SK-N-SH (cell line): ENCODE measurements around the gene PDGFC. TPM values are rescaled to one million over a fixed set of nuclear protein-coding genes. Genes with fewer than 3 reads are reported as not detected.

Experiments used
- CTCF ChIA-PET: fragments of 300-600, 350-600 bp; formaldehyde crosslinking; extraction: SDS; loops from one replicate; lab custom pipeline; 2021; lab: Yijun Ruan, JAX
- POLR2A ChIA-PET: fragments of 350-600 bp; sonication (Branson Sonifier 250); formaldehyde crosslinking; extraction: SDS; loops from one replicate; lab custom pipeline; 2020; ENCODE audit warnings: antibody characterized with exemption, inconsistent platforms; lab: Yijun Ruan, JAX
- DNase-seq: peaks from one replicate; pipeline ENCODE4 v3.0.0; 2012
- H2AFZ ChIP-seq: fragments of 200-600 bp; sonication (generic); 2 replicates; pipeline ENCODE4 v1.8.1; 2016; ENCODE audit warnings: antibody characterized with exemption, mild to moderate bottlenecking, low read depth
- H3F3A ChIP-seq: fragments of 200-600 bp; sonication (generic); replicated peaks from 2 replicates; pipeline ENCODE3; 2016; ENCODE audit warnings: antibody characterized with exemption, mild to moderate bottlenecking; ENCODE audit not compliant: insufficient read depth
- H3K27ac ChIP-seq, 2 experiments: fragments of 200-500 bp in 1 of 2; fragments of 200-600 bp in 1 of 2; sonication (Bioruptor generic) in 1 of 2; sonication (generic), shearing (Covaris generic) in 1 of 2; 2 replicates each; pipeline versions ENCODE4 v1.5.1 to v1.6.1; 2014 to 2016; ENCODE audit warnings: low read depth in 2 of 2, inconsistent platforms in 1 of 2, low read length in 1 of 2, mild to moderate bottlenecking in 1 of 2, mixed read lengths in 1 of 2
- H3K27me3 ChIP-seq: fragments of 200-600 bp; sonication (generic), shearing (Covaris generic); 2 replicates; pipeline ENCODE4 v1.6.1; 2016; ENCODE audit warnings: mixed run types; ENCODE audit not compliant: insufficient read depth
- H3K36me3 ChIP-seq, 2 experiments: fragments of 200-500 bp in 1 of 2; fragments of 200-600 bp in 1 of 2; sonication (Bioruptor generic) in 1 of 2; sonication (generic) in 1 of 2; replicated peaks in 1 of 2; 2 replicates each; pipeline versions ENCODE3 to v1.5.1; 2014 to 2016; ENCODE audit warnings: low read length in 1 of 2, mild to moderate bottlenecking in 1 of 2; ENCODE audit not compliant: insufficient read depth in 2 of 2, control insufficient read depth in 1 of 2
- H3K4me1 ChIP-seq, 2 experiments: fragments of 200-500 bp in 1 of 2; fragments of 200-600 bp in 1 of 2; sonication (Bioruptor generic) in 1 of 2; sonication (generic), shearing (Covaris generic) in 1 of 2; 2 replicates each; pipeline versions ENCODE4 v1.5.1 to v1.6.1; 2014 to 2016; ENCODE audit warnings: low read depth in 1 of 2, low read length in 1 of 2, mixed run types in 1 of 2; ENCODE audit not compliant: insufficient read depth in 2 of 2, control insufficient read depth in 1 of 2
- H3K4me2 ChIP-seq: fragments of 200-600 bp; sonication (generic), shearing (Covaris generic); 2 replicates; pipeline ENCODE4 v1.6.1; 2017; ENCODE audit warnings: mixed run types
- H3K4me3 ChIP-seq, 2 experiments: fragments of 200-500 bp in 1 of 2; fragments of 200-600 bp in 1 of 2; sonication (Bioruptor generic) in 1 of 2; sonication (generic), shearing (Covaris generic) in 1 of 2; 2 replicates each; pipeline versions ENCODE4 v1.5.1 to v1.8.1; 2014 to 2016; ENCODE audit warnings: low read depth in 2 of 2, inconsistent platforms in 1 of 2, low read length in 1 of 2, mild to moderate bottlenecking in 1 of 2, mixed read lengths in 1 of 2, moderate library complexity in 1 of 2
- H3K79me2 ChIP-seq: fragments of 200-600 bp; sonication (generic); 2 replicates; pipeline ENCODE4 v1.8.1; 2017; ENCODE audit warnings: mild to moderate bottlenecking; ENCODE audit not compliant: insufficient read depth
- H3K9ac ChIP-seq: fragments of 200-600 bp; sonication (generic); 2 replicates; pipeline ENCODE4 v1.6.1; 2017; ENCODE audit warnings: mixed run types
- H3K9me2 ChIP-seq: fragments of 200-600 bp; sonication (generic); 2 replicates; pipeline ENCODE4 v1.6.1; 2017; ENCODE audit warnings: mixed run types
- H3K9me3 ChIP-seq: fragments of 200-600 bp; sonication (generic); 2 replicates; pipeline ENCODE4 v1.6.1; 2017; ENCODE audit warnings: mixed run types, mild to moderate bottlenecking, moderate library complexity
- H4K20me1 ChIP-seq: fragments of 200-600 bp; sonication (generic); 2 replicates; pipeline ENCODE4 v1.6.1; 2017; ENCODE audit warnings: mild to moderate bottlenecking, mixed run types; ENCODE audit not compliant: insufficient read depth
- CHD2 ChIP-seq: fragments of 150-350 bp; IDR thresholded peaks from 2 replicates; pipeline ENCODE4 v1.6.1; 2018; ENCODE audit warnings: low read length; ENCODE audit not compliant: partially characterized antibody
- ELF1 ChIP-seq: IDR thresholded peaks from 2 replicates; pipeline ENCODE4 v1.4.0; 2012
- FOSL2 ChIP-seq: IDR thresholded peaks from 2 replicates; pipeline ENCODE4 v1.4.0; 2012; ENCODE audit warnings: low read depth, mild to moderate bottlenecking, moderate library complexity, borderline replicate concordance
- FOXM1 ChIP-seq: IDR thresholded peaks from 2 replicates; pipeline ENCODE4 v1.4.0; 2012; ENCODE audit warnings: low read depth, mild to moderate bottlenecking
- GABPA ChIP-seq: IDR thresholded peaks from 2 replicates; pipeline ENCODE4 v1.4.0; 2012; ENCODE audit warnings: low read depth, mild to moderate bottlenecking
- MXI1 ChIP-seq: IDR thresholded peaks from 2 replicates; pipeline ENCODE4 v1.6.1; 2012; ENCODE audit warnings: mild to moderate bottlenecking, low read depth, low read length, improper control_type of control experiment
- NRF1 ChIP-seq: IDR thresholded peaks from 2 replicates; pipeline ENCODE4 v1.6.1; 2012; ENCODE audit warnings: low read depth, mild to moderate bottlenecking, low read length
- POLR2AphosphoS5 ChIP-seq: IDR thresholded peaks from 2 replicates; pipeline ENCODE4 v1.6.1; 2012; ENCODE audit warnings: low read depth, low read length
- RAD21 ChIP-seq: IDR thresholded peaks from 2 replicates; pipeline ENCODE4 v1.6.1; 2012; ENCODE audit warnings: mild to moderate bottlenecking, low read length
- RCOR1 ChIP-seq: fragments of 150-350 bp; IDR thresholded peaks from 2 replicates; pipeline ENCODE4 v1.6.1; 2017; ENCODE audit warnings: antibody characterized with exemption, low read length
- RFX5 ChIP-seq: IDR thresholded peaks from 2 replicates; pipeline ENCODE4 v1.6.1; 2012; ENCODE audit warnings: mild to moderate bottlenecking, improper control_type of control experiment, low read length
- SIN3A ChIP-seq: IDR thresholded peaks from 2 replicates; pipeline ENCODE4 v1.6.1; 2012; ENCODE audit warnings: low read depth, mild to moderate bottlenecking, low read length, moderate library complexity, borderline replicate concordance
- TAF1 ChIP-seq: IDR thresholded peaks from 2 replicates; pipeline ENCODE4 v1.6.1; 2012; ENCODE audit warnings: low read depth, mild to moderate bottlenecking, low read length, moderate library complexity, borderline replicate concordance
- TCF12 ChIP-seq: IDR thresholded peaks from 2 replicates; pipeline ENCODE4 v1.4.0; 2012
- TEAD4 ChIP-seq: IDR thresholded peaks from 2 replicates; pipeline ENCODE4 v1.4.0; 2012; ENCODE audit warnings: mild to moderate bottlenecking, borderline replicate concordance; ENCODE audit not compliant: insufficient read depth
- YY1 ChIP-seq: IDR thresholded peaks from 2 replicates; pipeline ENCODE4 v1.4.0; 2012; ENCODE audit warnings: low read depth, mild to moderate bottlenecking
- WGBS: methylation state at CpG from one replicate; pipeline ENCODE4 v1.1.6; 2017; ENCODE audit warnings: low lambda C conversion rate; 5-methylcytosine and 5-hydroxymethylcytosine counted together
- polyA plus RNA-seq, 3 experiments: library from polyadenylated mRNA; depleted of rRNA; stranded (reverse); fragments of >200 nt; gene quantifications; 2 replicates each; pipeline ENCODE4 v1.2.3, GENCODE V29; 2012
- TF ChIP-seq, protein P1 (sequence below): IDR thresholded peaks from 2 replicates; pipeline ENCODE4; 2012
- TF ChIP-seq, protein P2 (sequence below): fragments of 150-350 bp; IDR thresholded peaks from 2 replicates; pipeline ENCODE4 v1.6.1; 2017; ENCODE audit warnings: antibody characterized with exemption, low read length, low read depth, borderline replicate concordance
- TF ChIP-seq, protein P3 (sequence below): IDR thresholded peaks from 2 replicates; pipeline ENCODE4 v1.4.0; 2012; ENCODE audit warnings: low read depth, borderline replicate concordance
- TF ChIP-seq, protein P4 (sequence below): fragments of 200-600 bp; sonication (generic); IDR thresholded peaks from 2 replicates; pipeline ENCODE4 v1.6.1; 2017; ENCODE audit warnings: antibody characterized with exemption, mild to moderate bottlenecking, moderate library complexity

Gene PDGFC
- polyA plus RNA-seq, 1 of the 3 experiments (the other 2 are of a cell fraction) = 29.8 TPM

DNA sequence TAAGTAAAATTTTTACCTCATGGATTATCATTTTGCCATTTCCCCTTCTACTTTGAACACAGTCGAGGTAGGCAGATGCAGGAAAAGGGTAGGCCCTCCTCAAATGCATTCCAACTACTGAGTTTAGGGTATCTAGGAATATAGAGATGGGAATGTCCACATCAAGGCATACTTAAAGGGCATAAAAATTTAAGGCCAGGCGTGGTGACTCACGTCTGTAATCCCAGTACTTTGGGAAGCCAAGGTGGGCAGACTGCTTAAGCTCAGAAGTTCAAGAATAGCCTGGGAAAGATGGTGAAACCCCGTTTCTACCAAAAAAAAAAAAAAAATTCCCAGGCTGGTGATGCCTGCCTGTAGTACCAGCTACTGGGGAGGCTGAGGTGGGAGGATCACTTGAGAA, 146.5 kb downstream of the PDGFC start (continued):
- TF ChIP-seq, protein P1, sequence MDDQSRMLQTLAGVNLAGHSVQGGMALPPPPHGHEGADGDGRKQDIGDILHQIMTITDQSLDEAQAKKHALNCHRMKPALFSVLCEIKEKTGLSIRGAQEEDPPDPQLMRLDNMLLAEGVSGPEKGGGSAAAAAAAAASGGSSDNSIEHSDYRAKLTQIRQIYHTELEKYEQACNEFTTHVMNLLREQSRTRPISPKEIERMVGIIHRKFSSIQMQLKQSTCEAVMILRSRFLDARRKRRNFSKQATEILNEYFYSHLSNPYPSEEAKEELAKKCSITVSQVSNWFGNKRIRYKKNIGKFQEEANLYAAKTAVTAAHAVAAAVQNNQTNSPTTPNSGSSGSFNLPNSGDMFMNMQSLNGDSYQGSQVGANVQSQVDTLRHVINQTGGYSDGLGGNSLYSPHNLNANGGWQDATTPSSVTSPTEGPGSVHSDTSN = no peak
- no peak for TF ChIP-seq TCF12

DNA sequence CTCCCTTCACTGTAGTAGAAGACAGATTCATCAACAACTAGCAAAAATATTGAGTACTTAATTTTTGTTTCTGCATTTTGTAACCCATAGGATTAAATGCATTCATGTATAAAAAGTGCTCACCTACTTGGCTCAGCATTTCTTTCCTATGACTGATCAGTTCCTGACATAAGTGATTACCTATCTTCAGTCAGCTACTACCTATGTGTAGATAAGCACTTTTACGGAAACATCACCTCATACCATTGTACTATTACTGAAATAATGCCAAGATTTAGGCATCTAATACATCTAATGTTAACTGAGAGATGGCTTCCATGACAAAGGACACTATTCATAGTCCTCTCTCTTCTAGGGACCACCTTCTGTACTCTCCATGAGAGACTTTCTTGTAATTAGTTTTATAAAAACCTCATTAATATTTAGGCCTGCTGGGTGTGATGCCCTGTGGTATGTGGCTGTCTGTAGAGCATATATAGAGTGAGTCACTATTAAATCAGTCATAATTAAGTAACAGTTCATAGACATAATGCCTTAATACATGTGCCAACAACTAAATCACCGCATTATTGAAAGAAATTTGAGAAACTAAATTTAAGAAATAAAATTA, 147.0 kb downstream of the PDGFC start:
- ChIA-PET CTCF (no interaction called here), POLR2A (no interaction called here)
- Histone ChIP-seq H3K79me2 (peaks cover 74% of the 10 kb centered on the region), H3F3A (peaks cover 24% of the 10 kb centered on the region), H3K4me1 (peaks cover 0 to 6% of the 10 kb centered on the region in 2 experiments; a peak in 2 of 4 replicates), H2AFZ (no peak overlapping the region), H3K9ac (no peak overlapping the region), H3K9me2 (no peaks in the 10 kb centered on the region), H3K27me3 (no peaks in the 10 kb centered on the region), H3K4me3 (no peak overlapping the region), H4K20me1 (no peaks in the 10 kb centered on the region), H3K4me2 (no peak overlapping the region), H3K9me3 (no peaks in the 10 kb centered on the region), H3K27ac (no peak overlapping the region), H3K36me3 (peaks cover 0 to 15% of the 10 kb centered on the region in 2 experiments)
- 87% methylated on average over 2 of the region's 2 CpGs for WGBS
- no peak for DNase-seq
- TF ChIP-seq RCOR1 = no peak
- TF ChIP-seq CHD2 = no peak
- TF ChIP-seq GABPA = no peak
- TF ChIP-seq, protein P2, sequence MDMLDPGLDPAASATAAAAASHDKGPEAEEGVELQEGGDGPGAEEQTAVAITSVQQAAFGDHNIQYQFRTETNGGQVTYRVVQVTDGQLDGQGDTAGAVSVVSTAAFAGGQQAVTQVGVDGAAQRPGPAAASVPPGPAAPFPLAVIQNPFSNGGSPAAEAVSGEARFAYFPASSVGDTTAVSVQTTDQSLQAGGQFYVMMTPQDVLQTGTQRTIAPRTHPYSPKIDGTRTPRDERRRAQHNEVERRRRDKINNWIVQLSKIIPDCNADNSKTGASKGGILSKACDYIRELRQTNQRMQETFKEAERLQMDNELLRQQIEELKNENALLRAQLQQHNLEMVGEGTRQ = no peak
- TF ChIP-seq RAD21 = no peak
- TF ChIP-seq ELF1 = no peak
- TF ChIP-seq FOXM1 = no peak
- no peak for TF ChIP-seq MXI1
- no peak for TF ChIP-seq RFX5
- TF ChIP-seq POLR2AphosphoS5 = no peak
- TF ChIP-seq YY1 = no peak

DNA sequence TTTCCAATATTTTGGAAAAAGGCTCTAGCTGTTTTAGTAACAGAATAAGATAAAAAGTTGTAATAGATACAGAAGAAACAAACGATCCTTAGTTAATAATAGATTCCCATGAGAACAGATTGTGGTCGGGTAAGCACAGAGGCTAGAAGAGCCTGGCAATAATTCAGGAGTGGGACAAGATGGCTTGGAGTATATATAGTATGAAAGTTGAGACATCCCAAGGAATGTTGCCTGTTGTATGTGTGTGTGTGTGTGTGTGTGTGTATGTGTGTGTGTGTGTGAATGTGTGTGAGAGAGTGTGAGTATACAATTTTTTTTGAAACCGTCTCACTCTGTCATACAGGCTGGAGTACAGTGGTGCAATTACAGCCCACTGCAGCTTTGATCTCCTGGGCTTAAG, 150.7 kb downstream of the PDGFC start:
- DNase-seq = no peak
- H3K9ac ChIP-seq = no peak overlapping the region
- H2AFZ ChIP-seq = no peak overlapping the region
- no peak overlapping the region for H3K4me3 ChIP-seq
- no peak overlapping the region for H3K4me2 ChIP-seq
- CTCF ChIA-PET = no interaction called here
- no peaks in the 10 kb centered on the region for H3K27me3 ChIP-seq
- no peaks in the 10 kb centered on the region for H4K20me1 ChIP-seq
- H3K36me3 ChIP-seq = peaks cover 0 to 24% of the 10 kb centered on the region in 2 experiments
- peaks cover 0 to 2% of the 10 kb centered on the region in 2 experiments; a peak in 1 of 4 replicates for H3K4me1 ChIP-seq
- peaks cover 22% of the 10 kb centered on the region for H3F3A ChIP-seq
- no peaks in the 10 kb centered on the region for H3K9me3 ChIP-seq
- POLR2A ChIA-PET = no interaction called here
- WGBS = 61% methylated on average over 3 of the region's 3 CpGs
- H3K79me2 ChIP-seq = peaks cover 81% of the 10 kb centered on the region
- no peak overlapping the region; a peak in 1 of 4 replicates for H3K27ac ChIP-seq
- no peaks in the 10 kb centered on the region for H3K9me2 ChIP-seq
- TF ChIP-seq FOSL2 (no peak), SIN3A (no peak), NRF1 (no peak), TAF1 (no peak), CHD2 (no peak), ELF1 (no peak), YY1 (no peak), TEAD4 (no peak)
- TF ChIP-seq, protein P2 = no peak
- TF ChIP-seq, protein P3, sequence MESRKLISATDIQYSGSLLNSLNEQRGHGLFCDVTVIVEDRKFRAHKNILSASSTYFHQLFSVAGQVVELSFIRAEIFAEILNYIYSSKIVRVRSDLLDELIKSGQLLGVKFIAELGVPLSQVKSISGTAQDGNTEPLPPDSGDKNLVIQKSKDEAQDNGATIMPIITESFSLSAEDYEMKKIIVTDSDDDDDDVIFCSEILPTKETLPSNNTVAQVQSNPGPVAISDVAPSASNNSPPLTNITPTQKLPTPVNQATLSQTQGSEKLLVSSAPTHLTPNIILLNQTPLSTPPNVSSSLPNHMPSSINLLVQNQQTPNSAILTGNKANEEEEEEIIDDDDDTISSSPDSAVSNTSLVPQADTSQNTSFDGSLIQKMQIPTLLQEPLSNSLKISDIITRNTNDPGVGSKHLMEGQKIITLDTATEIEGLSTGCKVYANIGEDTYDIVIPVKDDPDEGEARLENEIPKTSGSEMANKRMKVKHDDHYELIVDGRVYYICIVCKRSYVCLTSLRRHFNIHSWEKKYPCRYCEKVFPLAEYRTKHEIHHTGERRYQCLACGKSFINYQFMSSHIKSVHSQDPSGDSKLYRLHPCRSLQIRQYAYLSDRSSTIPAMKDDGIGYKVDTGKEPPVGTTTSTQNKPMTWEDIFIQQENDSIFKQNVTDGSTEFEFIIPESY = no peak
- TF ChIP-seq, protein P4, sequence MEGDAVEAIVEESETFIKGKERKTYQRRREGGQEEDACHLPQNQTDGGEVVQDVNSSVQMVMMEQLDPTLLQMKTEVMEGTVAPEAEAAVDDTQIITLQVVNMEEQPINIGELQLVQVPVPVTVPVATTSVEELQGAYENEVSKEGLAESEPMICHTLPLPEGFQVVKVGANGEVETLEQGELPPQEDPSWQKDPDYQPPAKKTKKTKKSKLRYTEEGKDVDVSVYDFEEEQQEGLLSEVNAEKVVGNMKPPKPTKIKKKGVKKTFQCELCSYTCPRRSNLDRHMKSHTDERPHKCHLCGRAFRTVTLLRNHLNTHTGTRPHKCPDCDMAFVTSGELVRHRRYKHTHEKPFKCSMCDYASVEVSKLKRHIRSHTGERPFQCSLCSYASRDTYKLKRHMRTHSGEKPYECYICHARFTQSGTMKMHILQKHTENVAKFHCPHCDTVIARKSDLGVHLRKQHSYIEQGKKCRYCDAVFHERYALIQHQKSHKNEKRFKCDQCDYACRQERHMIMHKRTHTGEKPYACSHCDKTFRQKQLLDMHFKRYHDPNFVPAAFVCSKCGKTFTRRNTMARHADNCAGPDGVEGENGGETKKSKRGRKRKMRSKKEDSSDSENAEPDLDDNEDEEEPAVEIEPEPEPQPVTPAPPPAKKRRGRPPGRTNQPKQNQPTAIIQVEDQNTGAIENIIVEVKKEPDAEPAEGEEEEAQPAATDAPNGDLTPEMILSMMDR = no peak
